K562 (cell line): ENCODE results near the gene GALNT12. TPM values are rescaled to one million over a fixed set of nuclear protein-coding genes. Genes with fewer than 3 reads are reported as not detected.
A peak's percentile ranks its signal among the peaks of the same experiment; 100 is the strongest.

Experiments
- FUS ChIP-seq: fragments of 200-400 bp; formaldehyde crosslinking; optimal IDR thresholded peaks from 2 replicates; pipeline ENCODE3; 2017; ENCODE audit warnings: low read depth, low read length
- MBD2 ChIP-seq: sonication (generic); IDR thresholded peaks from 2 replicates; pipeline ENCODE4 v1.6.1; 2016; ENCODE audit warnings: low read depth, borderline replicate concordance
- MEF2D ChIP-seq: conservative IDR thresholded peaks from 2 replicates; pipeline ENCODE4 v1.6.1; 2016; ENCODE audit warnings: low read depth, missing genetic modification characterization, missing compliant biosample characterization
- MTA2 ChIP-seq: fragments of 450-650 bp; IDR thresholded peaks from 2 replicates; pipeline ENCODE4 v1.6.1; 2016; ENCODE audit warnings: low read depth
- NR2C1 ChIP-seq, 2 experiments: fragments of 450-650 bp; IDR thresholded peaks; 2 replicates each; pipeline ENCODE4 v1.6.1; 2017; ENCODE audit warnings: mild to moderate bottlenecking in 2 of 2, antibody characterized with exemption in 1 of 2, inconsistent platforms in 1 of 2, missing compliant biosample characterization in 1 of 2, missing genetic modification characterization in 1 of 2
- RHOXF2B ChIP-seq: fragments of 250-450 bp; sonication (Bioruptor Pico); conservative IDR thresholded peaks from 2 replicates; pipeline ENCODE4 v1.5.1; 2021
- SMAD3 ChIP-seq: fragments of 450-650 bp; formaldehyde crosslinking; conservative IDR thresholded peaks from 2 replicates; pipeline ENCODE4 v1.4.0; 2020; ENCODE audit warnings: mild to moderate bottlenecking
- SRSF7 ChIP-seq: fragments of 200-400 bp; formaldehyde crosslinking; optimal IDR thresholded peaks from 2 replicates; pipeline ENCODE3; 2017; ENCODE audit warnings: mild to moderate bottlenecking, low read depth, low read length
- ZBTB7A ChIP-seq: IDR thresholded peaks from 2 replicates; pipeline ENCODE4 v1.6.1; 2011; ENCODE audit warnings: low read depth, mild to moderate bottlenecking, low read length, moderate library complexity, borderline replicate concordance; ENCODE audit not compliant: control insufficient read depth
- ZNF239 ChIP-seq: fragments of 250-450 bp; sonication (Bioruptor Pico); IDR thresholded peaks from 2 replicates; pipeline ENCODE4 v1.4.0; 2020; ENCODE audit warnings: mild to moderate bottlenecking
- ZNF584 ChIP-seq: fragments of 200-800 bp; sonication (Bioruptor generic); IDR thresholded peaks from 2 replicates; pipeline ENCODE4 v1.6.1; 2016; ENCODE audit warnings: low read depth, mild to moderate bottlenecking, missing genetic modification characterization, missing compliant biosample characterization
- ZNF79 ChIP-seq: fragments of 250-450 bp; sonication (Bioruptor Pico); IDR thresholded peaks from 2 replicates; pipeline ENCODE4 v1.4.0; 2020; ENCODE audit warnings: low read depth, mild to moderate bottlenecking, moderate library complexity
- polyA plus RNA-seq, 8 experiments: library from polyadenylated mRNA; depleted of rRNA in 4 of 8; stranded (reverse) in 5 of 8; unstranded in 3 of 8; fragments of >200 nt; fragmentation: Nextera tagmentation in 2 of 8; fragmentation: Illumina TruSeq in 1 of 8; extraction: Ambion mirVana in 2 of 8; extraction: Trizol in 1 of 8; gene quantifications; 2 replicates each; pipeline versions ENCODE4 v1.2.1 to v1.2.3, GENCODE V29; 2011 to 2014; ENCODE audit warnings: inconsistent platforms in 1 of 8, missing spikeins in 1 of 8
- total RNA-seq, 7 experiments: library from RNA; depleted of rRNA in 6 of 7; stranded (reverse); fragments of >200 nt in 6 of 7; fragmentation: Illumina TruSeq in 2 of 7; extraction: Trizol in 2 of 7; gene quantifications; 2 replicates each; pipeline versions ENCODE4 v1.2.1 to v1.2.3, GENCODE V29; 2011 to 2021; ENCODE audit warnings: low replicate concordance in 1 of 7
- TF ChIP-seq, protein P1 (sequence below): sonication (generic); formaldehyde crosslinking; IDR thresholded peaks from 2 replicates; pipeline ENCODE4 v1.8.0; 2022; ENCODE audit warnings: mild to moderate bottlenecking, missing genetic modification reagents
- TF ChIP-seq, protein P2 (sequence below): fragments of 450-650 bp; formaldehyde crosslinking; IDR thresholded peaks from 2 replicates; pipeline ENCODE4 v1.4.0; 2020; ENCODE audit warnings: mild to moderate bottlenecking, moderate library complexity
- TF ChIP-seq, protein P3 (sequence below), 3 experiments: IDR thresholded peaks in 2 of 3; conservative IDR thresholded peaks in 1 of 3; 2 replicates each; pipeline ENCODE4 v1.5.1; 2011 to 2012; ENCODE audit warnings: low read length in 3 of 3, mild to moderate bottlenecking in 3 of 3, control low read depth in 2 of 3, improper control_type of control experiment in 1 of 3, inconsistent platforms in 1 of 3, low read depth in 1 of 3, mixed read lengths in 1 of 3, moderate library complexity in 1 of 3; ENCODE audit not compliant: insufficient read depth in 2 of 3
- TF ChIP-seq, protein P4 (sequence below): fragments of 200-400 bp; formaldehyde crosslinking; IDR thresholded peaks from 2 replicates; pipeline ENCODE4 v1.6.1; 2017; ENCODE audit warnings: mild to moderate bottlenecking, low read depth, low read length, moderate library complexity
- TF ChIP-seq, protein P5 (sequence below): fragments of 450-650 bp; formaldehyde crosslinking; IDR thresholded peaks from 2 replicates; pipeline ENCODE4 v1.4.0; 2022; ENCODE audit warnings: mild to moderate bottlenecking, moderate library complexity
- TF ChIP-seq, protein P6 (sequence below): fragments of 450-650 bp; IDR thresholded peaks from 2 replicates; pipeline ENCODE4 v1.6.1; 2014; ENCODE audit warnings: low read depth, mild to moderate bottlenecking, moderate library complexity, borderline replicate concordance

The GALNT12 gene
- total and polyA plus RNA-seq, 9 of the 15 experiments (the other 6 are each of a cell fraction or from before 2014, with no cell fraction given) = 29.7 to 82.9 (median 44.2) TPM

DNA sequence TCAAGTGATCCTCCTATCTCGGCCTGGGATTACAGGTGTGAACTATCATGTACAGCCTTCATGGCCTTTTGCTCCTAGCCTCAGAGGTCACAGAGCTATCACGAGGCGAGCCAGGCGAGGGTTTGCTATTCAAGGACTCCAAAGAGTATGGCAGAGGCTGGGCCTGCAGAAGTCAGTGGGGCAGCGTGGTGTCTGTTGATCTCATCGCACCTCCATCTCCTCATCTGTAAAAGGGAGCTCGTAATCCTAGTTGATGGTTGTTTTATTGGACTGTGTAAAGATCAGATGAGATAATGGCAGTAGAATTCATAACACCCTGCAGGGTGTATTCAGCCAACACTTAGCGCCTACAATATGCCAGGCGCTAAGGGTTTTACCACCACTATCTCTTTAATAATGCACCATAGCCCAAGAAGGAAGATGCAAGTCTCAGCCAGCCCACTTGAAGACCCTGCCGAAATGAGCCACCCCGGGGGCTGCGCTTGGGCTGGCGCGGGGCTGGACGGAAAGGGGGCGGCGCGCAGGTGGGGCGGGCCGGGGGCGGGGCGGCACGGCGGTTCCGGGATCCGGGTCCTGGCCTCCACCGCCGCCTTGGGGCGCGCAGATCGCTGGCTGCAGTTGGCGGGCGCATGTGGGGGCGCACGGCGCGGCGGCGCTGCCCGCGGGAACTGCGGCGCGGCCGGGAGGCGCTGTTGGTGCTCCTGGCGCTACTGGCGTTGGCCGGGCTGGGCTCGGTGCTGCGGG is at the start of gene GALNT12 (continued):
- TF ChIP-seq, protein P1, sequence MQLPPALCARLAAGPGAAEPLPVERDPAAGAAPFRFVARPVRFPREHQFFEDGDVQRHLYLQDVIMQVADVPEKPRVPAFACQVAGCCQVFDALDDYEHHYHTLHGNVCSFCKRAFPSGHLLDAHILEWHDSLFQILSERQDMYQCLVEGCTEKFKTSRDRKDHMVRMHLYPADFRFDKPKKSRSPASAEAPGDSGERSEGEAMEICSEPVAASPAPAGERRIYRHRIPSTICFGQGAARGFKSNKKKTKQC (CRISPR knock-in tag) = no peak
- TF ChIP-seq ZNF79 (CRISPR knock-in tag) (no peak), ZNF239 (CRISPR knock-in tag) (no peak), SMAD3 (CRISPR knock-in tag) (no peak), RHOXF2B (CRISPR knock-in tag) (no peak), NR2C1 (IDR thresholded peaks at IDR 0.05) (peak; percentile 29; the same call in 1 of the 2 replicates), NR2C1 (tag; IDR thresholded peaks at IDR 0.05) (peak; percentile 45; the same call in 1 of the 2 replicates), ZBTB7A (peak; percentile 77; the same call in 1 of the 2 replicates), MEF2D (no peak), ZNF584 (CRISPR knock-in tag) (no peak), MTA2 (no peak), MBD2 (no peak), SRSF7 (no peak), FUS (no peak)
- TF ChIP-seq, protein P2, sequence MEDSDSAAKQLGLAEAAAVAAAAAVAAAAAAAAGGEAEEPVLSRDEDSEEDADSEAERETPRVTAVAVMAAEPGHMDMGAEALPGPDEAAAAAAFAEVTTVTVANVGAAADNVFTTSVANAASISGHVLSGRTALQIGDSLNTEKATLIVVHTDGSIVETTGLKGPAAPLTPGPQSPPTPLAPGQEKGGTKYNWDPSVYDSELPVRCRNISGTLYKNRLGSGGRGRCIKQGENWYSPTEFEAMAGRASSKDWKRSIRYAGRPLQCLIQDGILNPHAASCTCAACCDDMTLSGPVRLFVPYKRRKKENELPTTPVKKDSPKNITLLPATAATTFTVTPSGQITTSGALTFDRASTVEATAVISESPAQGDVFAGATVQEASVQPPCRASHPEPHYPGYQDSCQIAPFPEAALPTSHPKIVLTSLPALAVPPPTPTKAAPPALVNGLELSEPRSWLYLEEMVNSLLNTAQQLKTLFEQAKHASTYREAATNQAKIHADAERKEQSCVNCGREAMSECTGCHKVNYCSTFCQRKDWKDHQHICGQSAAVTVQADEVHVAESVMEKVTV (CRISPR knock-in tag) = no peak
- TF ChIP-seq, protein P3, sequence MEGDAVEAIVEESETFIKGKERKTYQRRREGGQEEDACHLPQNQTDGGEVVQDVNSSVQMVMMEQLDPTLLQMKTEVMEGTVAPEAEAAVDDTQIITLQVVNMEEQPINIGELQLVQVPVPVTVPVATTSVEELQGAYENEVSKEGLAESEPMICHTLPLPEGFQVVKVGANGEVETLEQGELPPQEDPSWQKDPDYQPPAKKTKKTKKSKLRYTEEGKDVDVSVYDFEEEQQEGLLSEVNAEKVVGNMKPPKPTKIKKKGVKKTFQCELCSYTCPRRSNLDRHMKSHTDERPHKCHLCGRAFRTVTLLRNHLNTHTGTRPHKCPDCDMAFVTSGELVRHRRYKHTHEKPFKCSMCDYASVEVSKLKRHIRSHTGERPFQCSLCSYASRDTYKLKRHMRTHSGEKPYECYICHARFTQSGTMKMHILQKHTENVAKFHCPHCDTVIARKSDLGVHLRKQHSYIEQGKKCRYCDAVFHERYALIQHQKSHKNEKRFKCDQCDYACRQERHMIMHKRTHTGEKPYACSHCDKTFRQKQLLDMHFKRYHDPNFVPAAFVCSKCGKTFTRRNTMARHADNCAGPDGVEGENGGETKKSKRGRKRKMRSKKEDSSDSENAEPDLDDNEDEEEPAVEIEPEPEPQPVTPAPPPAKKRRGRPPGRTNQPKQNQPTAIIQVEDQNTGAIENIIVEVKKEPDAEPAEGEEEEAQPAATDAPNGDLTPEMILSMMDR (IDR thresholded peaks at IDR 0.05 in 2 of 3, conservative IDR thresholded peaks at IDR 0.05 in 1 of 3; ENCODE audit: insufficient read depth in 2 of 3, low read depth in 1 of 3, low read length in 3 of 3) = peak in 1 of 3 experiments; percentile 41; a peak in 1 of 6 replicates
- TF ChIP-seq, protein P4, sequence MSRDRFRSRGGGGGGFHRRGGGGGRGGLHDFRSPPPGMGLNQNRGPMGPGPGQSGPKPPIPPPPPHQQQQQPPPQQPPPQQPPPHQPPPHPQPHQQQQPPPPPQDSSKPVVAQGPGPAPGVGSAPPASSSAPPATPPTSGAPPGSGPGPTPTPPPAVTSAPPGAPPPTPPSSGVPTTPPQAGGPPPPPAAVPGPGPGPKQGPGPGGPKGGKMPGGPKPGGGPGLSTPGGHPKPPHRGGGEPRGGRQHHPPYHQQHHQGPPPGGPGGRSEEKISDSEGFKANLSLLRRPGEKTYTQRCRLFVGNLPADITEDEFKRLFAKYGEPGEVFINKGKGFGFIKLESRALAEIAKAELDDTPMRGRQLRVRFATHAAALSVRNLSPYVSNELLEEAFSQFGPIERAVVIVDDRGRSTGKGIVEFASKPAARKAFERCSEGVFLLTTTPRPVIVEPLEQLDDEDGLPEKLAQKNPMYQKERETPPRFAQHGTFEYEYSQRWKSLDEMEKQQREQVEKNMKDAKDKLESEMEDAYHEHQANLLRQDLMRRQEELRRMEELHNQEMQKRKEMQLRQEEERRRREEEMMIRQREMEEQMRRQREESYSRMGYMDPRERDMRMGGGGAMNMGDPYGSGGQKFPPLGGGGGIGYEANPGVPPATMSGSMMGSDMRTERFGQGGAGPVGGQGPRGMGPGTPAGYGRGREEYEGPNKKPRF = no peak
- TF ChIP-seq, protein P5, sequence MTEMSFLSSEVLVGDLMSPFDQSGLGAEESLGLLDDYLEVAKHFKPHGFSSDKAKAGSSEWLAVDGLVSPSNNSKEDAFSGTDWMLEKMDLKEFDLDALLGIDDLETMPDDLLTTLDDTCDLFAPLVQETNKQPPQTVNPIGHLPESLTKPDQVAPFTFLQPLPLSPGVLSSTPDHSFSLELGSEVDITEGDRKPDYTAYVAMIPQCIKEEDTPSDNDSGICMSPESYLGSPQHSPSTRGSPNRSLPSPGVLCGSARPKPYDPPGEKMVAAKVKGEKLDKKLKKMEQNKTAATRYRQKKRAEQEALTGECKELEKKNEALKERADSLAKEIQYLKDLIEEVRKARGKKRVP (CRISPR knock-in tag) = no peak
- TF ChIP-seq, protein P6, sequence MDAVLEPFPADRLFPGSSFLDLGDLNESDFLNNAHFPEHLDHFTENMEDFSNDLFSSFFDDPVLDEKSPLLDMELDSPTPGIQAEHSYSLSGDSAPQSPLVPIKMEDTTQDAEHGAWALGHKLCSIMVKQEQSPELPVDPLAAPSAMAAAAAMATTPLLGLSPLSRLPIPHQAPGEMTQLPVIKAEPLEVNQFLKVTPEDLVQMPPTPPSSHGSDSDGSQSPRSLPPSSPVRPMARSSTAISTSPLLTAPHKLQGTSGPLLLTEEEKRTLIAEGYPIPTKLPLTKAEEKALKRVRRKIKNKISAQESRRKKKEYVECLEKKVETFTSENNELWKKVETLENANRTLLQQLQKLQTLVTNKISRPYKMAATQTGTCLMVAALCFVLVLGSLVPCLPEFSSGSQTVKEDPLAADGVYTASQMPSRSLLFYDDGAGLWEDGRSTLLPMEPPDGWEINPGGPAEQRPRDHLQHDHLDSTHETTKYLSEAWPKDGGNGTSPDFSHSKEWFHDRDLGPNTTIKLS = no peak
